Ecto neural progenitor cell (in vitro differentiated cells): Measurements from ENCODE around the gene CPNE1.
A peak's percentile ranks its signal among the peaks of the same experiment; 100 is the strongest.
"Not testable (repeated sequence)": the region's sequence is repeated elsewhere in the genome, so short reads cannot be mapped to it uniquely, and the experiment has no call there.

Source experiments
- DNase-seq: peaks from one replicate; pipeline ENCODE4 v3.0.0-alpha.2; 2018; ENCODE audit warnings: low spot score

CPNE1 gene

DNA sequence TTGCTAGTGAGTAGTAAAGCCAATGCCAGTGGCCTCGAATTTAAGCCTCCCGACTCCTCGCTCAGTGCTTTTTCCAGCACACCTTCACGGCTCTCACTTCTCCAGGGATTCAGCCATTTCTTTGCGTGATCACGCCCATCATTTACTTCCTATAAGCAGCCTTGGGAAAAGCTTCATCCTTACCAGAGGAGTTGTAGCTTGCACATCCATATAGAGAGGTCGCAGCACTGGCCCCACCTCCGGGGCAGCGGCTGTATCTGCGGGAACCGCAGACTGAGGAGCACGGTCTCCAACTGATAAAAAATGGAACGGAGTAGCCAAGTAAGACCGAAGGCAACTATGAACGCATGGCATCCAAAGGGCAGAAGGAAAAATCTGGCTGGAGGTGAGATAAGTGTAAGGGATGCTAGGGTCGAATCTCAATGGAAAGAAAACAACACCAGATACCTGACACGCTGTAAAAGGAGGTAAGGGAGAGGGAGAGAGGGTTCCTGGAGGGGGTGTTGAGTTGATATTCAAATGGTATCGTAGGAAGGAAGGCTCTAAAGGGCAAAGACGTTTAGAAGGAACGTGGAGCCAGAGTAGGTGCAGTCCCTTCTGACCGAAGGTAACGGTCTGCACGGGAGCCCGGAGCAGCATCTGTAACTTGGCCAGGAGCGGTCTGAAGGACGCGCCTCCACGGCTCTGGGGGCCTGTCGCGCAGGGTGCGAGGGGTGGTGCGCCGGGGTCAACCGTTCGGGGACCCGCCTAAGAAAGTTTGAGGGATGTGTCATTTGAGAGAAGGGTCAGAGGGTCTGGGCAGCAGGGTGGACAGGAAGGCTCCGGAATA lies 33.8 kb upstream of the CPNE1 start:
- DNase-seq = no peak

DNA sequence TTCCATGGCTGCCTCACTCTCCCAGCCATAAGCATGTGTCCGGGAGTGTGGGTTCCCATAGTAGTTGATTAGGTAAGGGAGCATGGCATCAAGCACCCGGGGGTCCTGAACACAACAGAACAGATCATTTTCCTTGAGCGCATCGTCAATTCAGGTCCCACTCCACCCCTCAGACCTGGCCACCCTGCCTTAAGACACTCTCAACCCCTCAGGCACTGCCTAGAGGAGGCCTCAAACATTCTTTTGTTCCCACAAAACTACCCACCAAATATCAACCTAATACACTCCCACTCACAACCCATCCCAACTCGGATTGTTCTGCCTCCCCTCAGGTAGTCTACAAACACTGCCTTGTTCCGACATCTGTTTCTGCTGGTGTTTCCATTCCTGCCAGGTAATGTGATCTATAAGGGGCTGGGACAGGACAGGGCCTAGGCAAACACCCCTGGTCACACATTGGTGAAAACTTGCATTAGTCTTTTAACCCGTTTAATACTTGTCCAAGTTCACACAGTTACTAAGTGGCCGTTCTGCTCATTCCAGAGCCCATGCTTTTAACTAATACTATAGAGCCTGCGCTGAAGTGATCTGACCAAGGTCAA lies 33.1 kb upstream of the CPNE1 start:
- no peak for DNase-seq

- no peak for DNase-seq
These were observed 31.3 kb upstream of the CPNE1 start for GRCh38 chr20:35695978-35696377.

GRCh38 chr20:35695245-35695749 lies 30.6 kb upstream of the CPNE1 start:
- DNase-seq = no peak

DNA sequence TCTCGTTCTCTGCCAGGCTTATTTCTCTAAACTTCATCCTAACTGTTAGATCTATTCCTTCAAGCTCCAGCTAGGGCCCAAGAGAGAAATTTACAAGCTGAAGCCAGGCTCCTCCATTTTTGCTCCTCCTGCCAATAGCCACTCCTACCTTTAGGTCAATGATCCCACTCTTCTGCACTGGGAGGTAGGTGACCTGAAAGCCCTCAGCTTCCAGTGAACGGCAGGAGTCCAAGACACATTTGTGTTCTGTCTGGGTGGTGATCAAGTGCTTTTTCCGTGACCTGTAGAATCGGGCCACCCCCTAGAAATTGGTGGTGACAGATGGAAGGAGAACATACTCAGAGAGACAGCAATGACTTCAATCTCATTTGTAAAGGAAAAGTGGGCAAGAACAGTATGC lies 25.6 kb upstream of the CPNE1 start:
- no peak for DNase-seq

GRCh38 chr20:35686872-35687271 lies 22.2 kb upstream of the CPNE1 start:
- DNase-seq = not testable (repeated sequence)

- not testable (repeated sequence) for DNase-seq
These were observed 20.7 kb upstream of the CPNE1 start for GRCh38 chr20:35685368-35685767.

DNA sequence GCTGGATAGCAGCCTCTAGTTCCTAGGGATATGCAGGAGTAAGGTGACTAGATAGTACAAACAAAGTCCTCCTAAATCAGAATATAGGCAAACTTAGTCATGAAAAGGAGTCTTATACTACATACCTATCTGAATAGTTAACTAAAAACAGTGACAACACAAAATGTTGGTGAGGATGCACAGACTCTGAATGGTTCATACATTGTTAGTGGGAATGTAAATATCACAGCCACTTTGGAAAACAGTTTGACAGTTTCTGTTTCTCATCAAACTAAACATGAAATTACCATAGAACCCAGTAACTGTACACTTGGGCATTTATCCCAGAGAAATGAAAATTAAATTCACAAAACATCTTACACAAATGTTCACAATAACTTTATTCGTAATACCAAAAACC lies 17.3 kb upstream of the CPNE1 start:
- DNase-seq = no peak

DNA sequence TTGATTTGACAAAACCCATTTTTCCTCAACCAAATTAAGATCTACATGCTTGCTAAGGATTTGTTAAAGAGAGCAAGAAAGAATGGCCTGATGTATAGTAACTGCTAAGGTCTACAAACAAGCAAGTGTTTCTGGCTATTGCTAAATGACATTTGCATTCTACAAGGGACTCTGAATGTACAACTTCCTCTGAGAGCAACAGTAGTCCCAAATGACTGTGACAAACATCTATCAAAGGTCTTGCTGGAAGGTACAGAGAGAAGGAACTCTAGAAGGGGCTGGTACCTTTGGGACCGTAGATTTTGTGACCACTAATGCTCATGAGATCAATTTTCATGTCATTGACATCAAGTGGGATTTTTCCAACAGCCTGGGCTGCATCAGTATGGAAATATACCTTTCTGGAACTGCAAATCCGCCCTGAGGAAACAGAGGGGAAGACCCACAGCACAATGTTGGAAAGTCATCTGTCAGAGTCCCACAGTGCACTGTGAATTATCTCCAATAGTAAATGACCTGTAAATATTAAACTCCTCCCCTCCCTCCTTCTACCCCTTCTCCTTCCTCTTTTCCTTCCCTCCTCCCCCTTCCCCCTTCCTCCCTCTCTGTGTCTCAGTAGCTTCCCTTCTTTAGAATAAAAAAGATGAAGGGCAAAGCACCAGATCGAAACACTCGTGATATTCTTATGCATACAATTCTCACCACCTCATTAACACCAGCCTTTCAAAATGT lies 15.9 kb upstream of the CPNE1 start:
- DNase-seq = no peak

DNA sequence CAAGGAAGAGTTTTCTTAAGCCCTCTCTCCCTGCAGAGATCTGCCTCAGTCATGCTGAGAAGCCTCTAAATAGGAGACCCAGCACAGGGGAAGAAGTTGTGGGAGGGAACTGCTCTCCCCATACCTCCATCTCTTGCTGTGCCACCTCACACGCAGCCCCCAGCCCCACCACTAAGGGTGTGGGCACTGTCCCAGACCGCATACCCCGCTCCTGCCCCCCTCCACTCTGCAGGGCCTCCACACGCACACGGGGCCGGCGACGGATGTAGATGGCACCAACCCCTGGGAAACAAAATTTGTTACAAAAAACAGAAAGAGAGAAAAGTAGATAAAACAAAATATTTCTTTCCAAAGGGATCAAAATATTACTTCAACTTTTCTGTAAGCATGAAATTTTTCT lies 10.2 kb upstream of the CPNE1 start:
- no peak for DNase-seq

- DNase-seq = no peak
These were observed 9.2 kb upstream of the CPNE1 start for GRCh38 chr20:35673884-35674283.

- peak; percentile 17 for DNase-seq
These were observed 5.0 kb upstream of the CPNE1 start for GRCh38 chr20:35669681-35670080.

DNA sequence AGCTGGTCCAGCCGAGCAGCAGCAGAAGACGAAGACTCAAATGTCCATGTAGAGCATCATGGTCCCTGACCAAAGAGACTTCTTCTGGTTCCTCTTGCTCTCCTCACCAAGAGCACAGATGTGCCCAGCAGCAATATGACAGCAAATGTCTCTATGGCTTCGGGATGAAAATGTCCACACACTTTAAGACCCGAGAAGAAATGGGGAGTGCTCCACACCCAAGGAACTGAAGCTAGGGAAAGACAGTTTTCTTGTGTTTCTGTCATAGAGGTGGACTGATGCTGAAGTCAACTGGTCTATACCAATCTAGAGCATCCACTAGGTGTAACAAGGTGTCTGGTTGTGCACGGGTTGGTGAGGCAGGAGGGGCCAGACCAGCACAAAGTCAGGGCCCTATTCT lies 4.5 kb upstream of the CPNE1 start:
- DNase-seq = peak; percentile 10

DNA sequence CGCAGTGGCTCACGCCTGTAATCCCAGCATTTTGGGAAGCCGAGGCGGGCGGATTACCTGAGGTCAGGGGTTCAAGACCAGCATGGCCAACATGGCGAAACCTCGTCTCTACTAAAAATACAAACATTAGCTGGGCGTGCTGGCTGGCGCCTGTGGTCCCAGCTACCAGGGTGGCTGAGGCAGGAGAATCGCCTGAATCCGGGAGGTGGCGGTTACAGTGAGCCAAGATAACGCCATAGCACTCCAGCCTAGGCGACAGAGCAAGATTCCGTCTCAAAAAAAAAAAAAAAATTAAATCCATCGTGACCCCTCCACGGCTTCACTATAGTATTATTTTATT lies 1.2 kb upstream of the CPNE1 start:
- peak; percentile 22 for DNase-seq

DNA sequence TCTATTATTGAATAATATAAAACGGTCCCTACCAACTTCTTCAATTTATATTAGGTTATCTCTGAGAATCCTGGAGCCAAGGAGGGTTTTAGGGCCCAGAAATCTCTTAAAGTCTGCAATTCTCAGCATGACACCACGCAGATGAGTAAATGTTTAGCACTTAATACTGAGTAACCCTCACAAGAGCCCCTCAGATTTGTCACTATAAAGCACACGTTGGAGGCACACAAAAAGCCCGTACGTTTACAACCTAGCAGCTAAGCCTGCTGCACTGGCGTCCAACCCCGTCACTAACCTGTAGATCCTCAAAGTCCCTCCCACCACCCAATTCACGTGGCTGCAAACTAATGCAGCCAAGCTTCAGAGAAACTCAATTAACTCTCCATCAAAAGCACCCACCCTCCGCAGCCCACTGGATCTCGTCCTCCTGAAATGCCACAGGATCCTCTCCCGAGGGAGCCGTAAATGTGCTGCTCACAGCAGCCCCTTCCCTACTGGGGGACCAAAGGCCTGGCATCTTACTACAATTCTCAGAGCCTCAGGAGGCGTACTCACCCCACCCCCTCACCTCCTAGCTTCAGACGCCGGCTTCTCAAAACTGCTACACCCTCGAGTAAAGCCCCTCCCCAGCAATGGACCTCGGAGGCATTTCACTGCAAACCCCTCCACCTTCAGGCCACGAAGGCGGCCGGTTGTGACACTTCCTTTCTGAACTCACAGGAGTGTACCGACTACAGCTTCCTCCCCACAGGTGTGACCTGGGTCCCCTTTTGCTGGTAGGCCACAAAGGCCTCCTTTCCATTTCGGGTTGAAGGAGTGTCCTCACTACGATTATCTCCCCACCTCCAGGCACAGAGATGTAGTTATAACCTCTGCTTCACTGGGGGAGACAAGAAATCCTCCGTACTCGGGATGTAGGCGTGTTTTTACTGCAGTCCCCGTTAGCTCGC lies 909 bp downstream of the CPNE1 start:
- peak; percentile 69 for DNase-seq

DNA sequence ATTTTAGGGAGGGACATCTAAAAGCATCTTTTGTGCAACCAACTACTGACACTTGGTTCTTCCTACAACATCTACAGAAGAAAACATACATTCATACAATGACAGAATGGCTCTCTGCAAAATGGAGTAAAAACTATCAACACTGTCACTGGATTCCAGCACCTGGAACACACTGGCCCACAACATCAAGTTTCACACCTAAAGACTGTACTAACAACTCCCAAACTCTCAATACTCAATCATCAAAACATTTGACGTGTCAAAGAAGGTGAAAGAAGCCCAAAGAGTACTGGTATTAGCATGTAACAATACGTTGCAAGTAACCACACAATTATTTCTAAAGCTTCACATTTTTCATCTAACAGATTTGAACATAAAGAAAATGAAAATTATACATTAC lies 2.1 kb downstream of the CPNE1 start:
- peak; percentile 12 for DNase-seq

GRCh38 chr20:35661908-35662307 lies 2.8 kb downstream of the CPNE1 start:
- no peak for DNase-seq

DNA sequence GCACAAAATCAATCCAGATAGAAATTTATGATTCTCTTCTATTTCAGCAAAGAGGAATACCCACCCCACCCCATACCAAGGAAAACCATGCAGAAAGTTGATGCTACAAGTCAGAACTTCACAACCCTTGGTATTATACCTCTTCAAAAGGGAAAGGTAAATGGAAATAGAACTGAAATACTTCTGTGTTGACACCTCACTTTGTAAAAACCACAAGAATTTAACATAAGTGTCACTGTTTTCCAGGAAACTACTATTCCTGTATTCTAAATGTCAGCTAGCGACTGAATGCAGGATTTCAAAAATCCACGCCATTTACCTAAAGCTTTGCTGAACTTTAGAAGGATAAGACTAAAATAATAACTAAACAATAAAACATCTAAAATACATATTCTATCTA lies 3.6 kb downstream of the CPNE1 start:
- DNase-seq = no peak

DNA sequence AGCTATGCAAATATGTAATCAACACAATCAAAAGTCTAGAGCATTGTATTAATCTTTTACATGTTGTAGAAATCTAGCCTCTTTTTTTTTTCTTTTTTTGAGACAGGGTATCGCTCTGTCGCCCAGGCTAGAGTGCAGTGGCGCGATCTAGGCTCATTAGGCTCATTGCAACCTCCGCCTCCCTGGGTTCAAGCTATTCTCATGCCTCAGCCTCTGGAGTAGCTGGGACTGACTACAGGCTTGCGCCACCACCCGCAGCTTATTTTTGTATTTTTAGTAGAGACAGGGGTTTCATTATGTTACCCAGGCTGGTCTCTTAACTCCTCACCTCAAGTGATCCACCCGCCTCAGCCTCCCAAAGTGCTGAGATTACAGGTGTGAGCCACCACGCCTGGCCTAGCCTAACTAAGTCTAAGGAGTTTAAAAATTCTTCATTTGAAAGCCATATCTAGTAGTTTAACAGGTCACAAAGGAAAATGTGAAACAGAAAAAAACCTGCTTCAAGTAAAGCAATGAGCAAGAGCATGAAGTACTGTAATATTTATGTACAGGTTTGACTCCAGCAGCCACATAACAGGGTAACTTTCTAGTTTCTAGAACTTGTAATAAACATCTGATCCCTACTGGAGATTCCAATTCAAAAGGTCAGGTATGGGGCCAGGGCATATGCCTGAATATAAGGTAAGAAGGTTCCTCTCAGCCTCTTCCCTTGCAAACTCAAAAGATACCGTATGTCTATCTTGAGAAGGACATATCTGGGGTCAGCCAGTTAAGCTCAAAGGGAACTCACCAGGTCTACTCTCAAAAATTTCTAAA lies 4.4 kb downstream of the CPNE1 start:
- peak; percentile 40 for DNase-seq

DNA sequence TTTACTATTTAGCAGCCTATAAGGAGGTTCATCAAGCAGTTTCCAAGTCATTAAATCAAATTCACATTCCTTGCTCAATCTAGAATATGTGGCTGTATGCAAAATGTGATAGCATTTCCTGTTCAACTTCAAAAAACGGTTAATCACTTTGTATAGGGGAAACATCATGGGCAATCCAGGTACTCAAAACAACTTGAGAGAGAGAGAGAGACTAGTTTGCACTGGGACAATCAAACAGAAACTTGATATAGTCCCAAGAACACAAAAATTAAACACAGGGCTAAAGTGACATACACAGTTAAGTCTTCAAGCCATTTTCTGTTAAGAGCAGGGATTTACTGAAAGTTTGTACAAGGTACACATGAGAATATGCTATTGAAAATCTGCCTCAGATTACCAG lies 7.4 kb downstream of the CPNE1 start:
- no peak for DNase-seq

GRCh38 chr20:35654415-35654814 lies 10.3 kb downstream of the CPNE1 start:
- peak; percentile 20 for DNase-seq
